GM23338 (cell line): ENCODE data around the gene MFNG. TPM values are rescaled to one million over a fixed set of nuclear protein-coding genes. Genes with fewer than 3 reads are reported as not detected.

Experiments used
- ATAC-seq: fragments of 200-7000 bp; cut with Tn5 transposase; 3 replicates; pipeline ENCODE4 v1.9.1; 2020
- DNase-seq: peaks from one replicate; pipeline ENCODE4 v3.0.0-alpha.2; 2015; ENCODE audit warnings: low spot score
- H2AFZ ChIP-seq: fragments of 200-600 bp; sonication (generic); 2 replicates; pipeline ENCODE4 v1.8.0; 2016; ENCODE audit warnings: antibody characterized with exemption, mild to moderate bottlenecking, moderate library complexity
- H3F3A ChIP-seq: fragments of 200-600 bp; sonication (generic); replicated peaks from 2 replicates; pipeline ENCODE4 v1.8.0; 2017; ENCODE audit warnings: antibody characterized with exemption, mixed run types, low read depth
- H3K27ac ChIP-seq: fragments of 200-600 bp; sonication (generic); 2 replicates; pipeline ENCODE4 v1.6.1; 2016; ENCODE audit warnings: low read depth
- H3K27me3 ChIP-seq: fragments of 200-600 bp; sonication (generic); 2 replicates; pipeline ENCODE4 v1.8.0; 2016; ENCODE audit warnings: mild to moderate bottlenecking, mixed run types, moderate library complexity; ENCODE audit not compliant: insufficient read depth
- H3K36me3 ChIP-seq: fragments of 200-600 bp; sonication (generic); 2 replicates; pipeline ENCODE4 v1.8.0; 2016; ENCODE audit warnings: mild to moderate bottlenecking; ENCODE audit not compliant: insufficient read depth
- H3K4me1 ChIP-seq: fragments of 200-600 bp; sonication (generic); 2 replicates; pipeline ENCODE4 v1.8.0; 2016; ENCODE audit warnings: mild to moderate bottlenecking, moderate library complexity; ENCODE audit not compliant: insufficient read depth
- H3K4me2 ChIP-seq: fragments of 200-600 bp; sonication (generic); 2 replicates; pipeline ENCODE4 v1.7.1; 2017; ENCODE audit warnings: mixed run types
- H3K4me3 ChIP-seq: fragments of 200-600 bp; sonication (generic); 2 replicates; pipeline ENCODE4 v1.6.1; 2016; ENCODE audit warnings: mixed run types
- H3K79me2 ChIP-seq: fragments of 200-600 bp; sonication (generic); replicated peaks from 2 replicates; pipeline ENCODE4 v1.8.0; 2017; ENCODE audit warnings: mild to moderate bottlenecking; ENCODE audit not compliant: insufficient read depth
- H3K9me2 ChIP-seq: fragments of 200-600 bp; sonication (generic); 2 replicates; pipeline ENCODE4 v1.8.0; 2017; ENCODE audit not compliant: insufficient read depth
- H4K20me1 ChIP-seq: fragments of 200-600 bp; sonication (generic); replicated peaks from 2 replicates; pipeline ENCODE4 v1.8.0; 2017; ENCODE audit warnings: mild to moderate bottlenecking; ENCODE audit not compliant: insufficient read depth
- H3K27ac Mint-ChIP-seq: 2 replicates; pipeline ENCODE4 v1.8.0; 2020; ENCODE audit warnings: inconsistent platforms, mild to moderate bottlenecking, moderate library complexity, mixed read lengths
- H3K27me3 Mint-ChIP-seq: 3 replicates; pipeline ENCODE4 v1.8.0; 2022; ENCODE audit warnings: low read depth, mild to moderate bottlenecking, moderate library complexity, mixed read lengths, inconsistent platforms; ENCODE audit not compliant: insufficient read depth, poor library complexity
- H3K36me3 Mint-ChIP-seq: 3 replicates; pipeline ENCODE4 v1.8.0; 2021; ENCODE audit warnings: low read depth, mild to moderate bottlenecking, inconsistent platforms, moderate library complexity, mixed read lengths
- H3K4me1 Mint-ChIP-seq: 3 replicates; pipeline ENCODE4 v1.8.0; 2020; ENCODE audit warnings: mild to moderate bottlenecking, inconsistent platforms, mixed read lengths
- H3K4me3 Mint-ChIP-seq: 3 replicates; pipeline ENCODE4 v1.8.0; 2021; ENCODE audit warnings: moderate library complexity, mild to moderate bottlenecking, inconsistent platforms, mixed read lengths
- H3K9me3 Mint-ChIP-seq: 3 replicates; pipeline ENCODE4 v1.8.0; 2020; ENCODE audit warnings: moderate library complexity, mild to moderate bottlenecking, inconsistent platforms, mixed read lengths
- JUNB ChIP-seq: IDR thresholded peaks from one replicate; pipeline ENCODE4 v1.6.1; 2016; ENCODE audit warnings: antibody characterized with exemption; ENCODE audit not compliant: unreplicated experiment
- NANOG ChIP-seq: IDR thresholded peaks from 2 replicates; pipeline ENCODE4 v1.6.1; 2016; ENCODE audit warnings: antibody characterized with exemption, borderline replicate concordance
- STAT1 ChIP-seq: IDR thresholded peaks from one replicate; pipeline ENCODE4 v1.6.1; 2016; ENCODE audit warnings: antibody characterized with exemption; ENCODE audit not compliant: unreplicated experiment
- polyA plus RNA-seq: library from polyadenylated mRNA; unstranded; fragments of >200 nt; fragmentation: Nextera tagmentation; extraction: Ambion mirVana; gene quantifications from 2 replicates; pipeline ENCODE4 v1.2.1, GENCODE V29; 2016
- total RNA-seq: library from RNA; depleted of rRNA; stranded (reverse); fragments of >200 nt; shearing (Covaris generic); gene quantifications from 2 replicates; pipeline ENCODE4 v1.2.3, GENCODE V29; 2014
- TF ChIP-seq, protein P1 (sequence below): fragments of 250-450 bp; sonication (Bioruptor Pico); IDR thresholded peaks from 2 replicates; pipeline ENCODE4 v1.5.0; 2020; ENCODE audit warnings: mild to moderate bottlenecking, moderate library complexity
- TF ChIP-seq, protein P2 (sequence below): IDR thresholded peaks from one replicate; pipeline ENCODE4 v1.6.1; 2018; ENCODE audit warnings: antibody characterized with exemption; ENCODE audit not compliant: unreplicated experiment

MFNG gene
- total and polyA plus RNA-seq, 2 experiments from 2014 or later, result 1.4 to 1.9 TPM

DNA sequence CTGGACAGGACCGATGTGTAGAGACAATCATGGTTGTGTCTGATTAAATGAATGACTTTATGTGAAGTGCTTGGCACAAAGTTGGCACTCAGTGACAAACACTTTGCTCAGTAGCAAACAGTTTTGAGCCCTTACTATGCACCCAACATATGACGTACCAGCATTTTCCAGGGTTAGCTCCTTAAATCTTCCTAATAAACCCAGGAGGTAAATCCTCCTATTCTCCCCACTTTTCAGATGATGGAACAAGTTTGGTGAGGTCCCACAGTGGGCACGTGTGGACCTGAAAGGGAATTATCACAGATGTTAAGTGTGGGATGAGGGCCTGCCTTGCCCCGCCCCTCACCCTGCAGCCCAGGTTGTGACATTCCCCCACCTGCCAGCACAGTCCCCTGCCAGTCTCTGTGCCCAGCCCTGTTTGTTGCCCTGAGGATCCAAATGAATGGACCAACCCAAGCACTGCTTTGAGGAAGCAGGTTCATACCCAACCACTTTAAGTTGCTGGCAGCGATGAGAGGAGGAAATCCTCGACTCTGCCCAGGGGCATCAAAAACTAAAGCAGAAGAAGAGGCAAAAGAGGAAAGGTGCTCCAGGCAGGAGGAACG, 39.7 kb upstream of the MFNG start (continued):
- TF ChIP-seq, protein P1, sequence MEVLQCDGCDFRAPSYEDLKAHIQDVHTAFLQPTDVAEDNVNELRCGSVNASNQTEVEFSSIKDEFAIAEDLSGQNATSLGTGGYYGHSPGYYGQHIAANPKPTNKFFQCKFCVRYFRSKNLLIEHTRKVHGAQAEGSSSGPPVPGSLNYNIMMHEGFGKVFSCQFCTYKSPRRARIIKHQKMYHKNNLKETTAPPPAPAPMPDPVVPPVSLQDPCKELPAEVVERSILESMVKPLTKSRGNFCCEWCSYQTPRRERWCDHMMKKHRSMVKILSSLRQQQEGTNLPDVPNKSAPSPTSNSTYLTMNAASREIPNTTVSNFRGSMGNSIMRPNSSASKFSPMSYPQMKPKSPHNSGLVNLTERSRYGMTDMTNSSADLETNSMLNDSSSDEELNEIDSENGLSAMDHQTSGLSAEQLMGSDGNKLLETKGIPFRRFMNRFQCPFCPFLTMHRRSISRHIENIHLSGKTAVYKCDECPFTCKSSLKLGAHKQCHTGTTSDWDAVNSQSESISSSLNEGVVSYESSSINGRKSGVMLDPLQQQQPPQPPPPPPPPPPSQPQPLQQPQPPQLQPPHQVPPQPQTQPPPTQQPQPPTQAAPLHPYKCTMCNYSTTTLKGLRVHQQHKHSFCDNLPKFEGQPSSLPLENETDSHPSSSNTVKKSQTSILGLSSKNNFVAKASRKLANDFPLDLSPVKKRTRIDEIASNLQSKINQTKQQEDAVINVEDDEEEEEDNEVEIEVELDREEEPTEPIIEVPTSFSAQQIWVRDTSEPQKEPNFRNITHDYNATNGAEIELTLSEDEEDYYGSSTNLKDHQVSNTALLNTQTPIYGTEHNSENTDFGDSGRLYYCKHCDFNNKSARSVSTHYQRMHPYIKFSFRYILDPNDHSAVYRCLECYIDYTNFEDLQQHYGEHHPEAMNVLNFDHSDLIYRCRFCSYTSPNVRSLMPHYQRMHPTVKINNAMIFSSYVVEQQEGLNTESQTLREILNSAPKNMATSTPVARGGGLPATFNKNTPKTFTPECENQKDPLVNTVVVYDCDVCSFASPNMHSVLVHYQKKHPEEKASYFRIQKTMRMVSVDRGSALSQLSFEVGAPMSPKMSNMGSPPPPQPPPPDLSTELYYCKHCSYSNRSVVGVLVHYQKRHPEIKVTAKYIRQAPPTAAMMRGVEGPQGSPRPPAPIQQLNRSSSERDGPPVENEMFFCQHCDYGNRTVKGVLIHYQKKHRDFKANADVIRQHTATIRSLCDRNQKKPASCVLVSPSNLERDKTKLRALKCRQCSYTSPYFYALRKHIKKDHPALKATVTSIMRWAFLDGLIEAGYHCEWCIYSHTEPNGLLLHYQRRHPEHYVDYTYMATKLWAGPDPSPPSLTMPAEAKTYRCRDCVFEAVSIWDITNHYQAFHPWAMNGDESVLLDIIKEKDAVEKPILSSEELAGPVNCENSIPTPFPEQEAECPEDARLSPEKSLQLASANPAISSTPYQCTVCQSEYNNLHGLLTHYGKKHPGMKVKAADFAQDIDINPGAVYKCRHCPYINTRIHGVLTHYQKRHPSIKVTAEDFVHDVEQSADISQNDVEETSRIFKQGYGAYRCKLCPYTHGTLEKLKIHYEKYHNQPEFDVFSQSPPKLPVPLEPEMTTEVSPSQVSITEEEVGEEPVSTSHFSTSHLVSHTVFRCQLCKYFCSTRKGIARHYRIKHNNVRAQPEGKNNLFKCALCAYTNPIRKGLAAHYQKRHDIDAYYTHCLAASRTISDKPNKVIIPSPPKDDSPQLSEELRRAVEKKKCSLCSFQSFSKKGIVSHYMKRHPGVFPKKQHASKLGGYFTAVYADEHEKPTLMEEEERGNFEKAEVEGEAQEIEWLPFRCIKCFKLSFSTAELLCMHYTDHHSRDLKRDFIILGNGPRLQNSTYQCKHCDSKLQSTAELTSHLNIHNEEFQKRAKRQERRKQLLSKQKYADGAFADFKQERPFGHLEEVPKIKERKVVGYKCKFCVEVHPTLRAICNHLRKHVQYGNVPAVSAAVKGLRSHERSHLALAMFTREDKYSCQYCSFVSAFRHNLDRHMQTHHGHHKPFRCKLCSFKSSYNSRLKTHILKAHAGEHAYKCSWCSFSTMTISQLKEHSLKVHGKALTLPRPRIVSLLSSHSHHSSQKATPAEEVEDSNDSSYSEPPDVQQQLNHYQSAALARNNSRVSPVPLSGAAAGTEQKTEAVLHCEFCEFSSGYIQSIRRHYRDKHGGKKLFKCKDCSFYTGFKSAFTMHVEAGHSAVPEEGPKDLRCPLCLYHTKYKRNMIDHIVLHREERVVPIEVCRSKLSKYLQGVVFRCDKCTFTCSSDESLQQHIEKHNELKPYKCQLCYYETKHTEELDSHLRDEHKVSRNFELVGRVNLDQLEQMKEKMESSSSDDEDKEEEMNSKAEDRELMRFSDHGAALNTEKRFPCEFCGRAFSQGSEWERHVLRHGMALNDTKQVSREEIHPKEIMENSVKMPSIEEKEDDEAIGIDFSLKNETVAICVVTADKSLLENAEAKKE (CRISPR knock-in tag), result no peak
- TF ChIP-seq NANOG, result no peak

DNA sequence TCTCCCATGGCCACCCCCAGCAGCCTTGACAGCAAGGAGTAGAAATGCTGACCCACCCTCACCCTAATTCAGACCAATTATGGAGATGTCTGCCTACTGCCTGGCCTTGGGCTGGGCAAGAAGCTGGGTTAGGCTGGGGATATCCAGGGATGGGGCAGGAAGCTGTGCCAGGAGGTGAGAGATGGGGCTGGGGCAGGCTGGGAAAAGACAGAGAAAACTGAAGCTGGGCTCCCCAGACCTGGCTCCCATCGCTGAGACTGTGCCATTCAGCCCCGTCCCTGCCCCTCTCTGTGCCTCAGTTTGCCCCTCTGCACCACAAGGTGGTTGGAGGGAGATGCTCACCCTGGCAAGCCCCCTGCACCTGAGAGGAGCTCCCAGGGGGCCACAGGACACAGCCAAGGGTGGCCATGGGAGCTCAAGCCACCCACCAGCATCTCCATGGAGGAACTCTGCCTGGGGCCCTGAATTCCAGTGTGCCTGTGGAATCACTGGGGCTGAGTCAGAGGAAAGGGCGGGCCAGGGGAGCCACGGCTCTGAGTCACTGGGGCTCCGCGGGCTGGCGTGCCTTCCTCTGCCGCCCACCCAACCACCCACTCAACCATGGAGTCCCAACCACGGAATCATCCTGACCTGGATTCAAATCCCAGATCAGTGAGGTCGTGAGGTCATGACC, 39.0 kb upstream of the MFNG start:
- no peaks in the 10 kb centered on the region for H3K36me3 Mint-ChIP-seq
- TF ChIP-seq, protein P2, sequence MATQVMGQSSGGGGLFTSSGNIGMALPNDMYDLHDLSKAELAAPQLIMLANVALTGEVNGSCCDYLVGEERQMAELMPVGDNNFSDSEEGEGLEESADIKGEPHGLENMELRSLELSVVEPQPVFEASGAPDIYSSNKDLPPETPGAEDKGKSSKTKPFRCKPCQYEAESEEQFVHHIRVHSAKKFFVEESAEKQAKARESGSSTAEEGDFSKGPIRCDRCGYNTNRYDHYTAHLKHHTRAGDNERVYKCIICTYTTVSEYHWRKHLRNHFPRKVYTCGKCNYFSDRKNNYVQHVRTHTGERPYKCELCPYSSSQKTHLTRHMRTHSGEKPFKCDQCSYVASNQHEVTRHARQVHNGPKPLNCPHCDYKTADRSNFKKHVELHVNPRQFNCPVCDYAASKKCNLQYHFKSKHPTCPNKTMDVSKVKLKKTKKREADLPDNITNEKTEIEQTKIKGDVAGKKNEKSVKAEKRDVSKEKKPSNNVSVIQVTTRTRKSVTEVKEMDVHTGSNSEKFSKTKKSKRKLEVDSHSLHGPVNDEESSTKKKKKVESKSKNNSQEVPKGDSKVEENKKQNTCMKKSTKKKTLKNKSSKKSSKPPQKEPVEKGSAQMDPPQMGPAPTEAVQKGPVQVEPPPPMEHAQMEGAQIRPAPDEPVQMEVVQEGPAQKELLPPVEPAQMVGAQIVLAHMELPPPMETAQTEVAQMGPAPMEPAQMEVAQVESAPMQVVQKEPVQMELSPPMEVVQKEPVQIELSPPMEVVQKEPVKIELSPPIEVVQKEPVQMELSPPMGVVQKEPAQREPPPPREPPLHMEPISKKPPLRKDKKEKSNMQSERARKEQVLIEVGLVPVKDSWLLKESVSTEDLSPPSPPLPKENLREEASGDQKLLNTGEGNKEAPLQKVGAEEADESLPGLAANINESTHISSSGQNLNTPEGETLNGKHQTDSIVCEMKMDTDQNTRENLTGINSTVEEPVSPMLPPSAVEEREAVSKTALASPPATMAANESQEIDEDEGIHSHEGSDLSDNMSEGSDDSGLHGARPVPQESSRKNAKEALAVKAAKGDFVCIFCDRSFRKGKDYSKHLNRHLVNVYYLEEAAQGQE, result no peak
- no peak for TF ChIP-seq JUNB
- TF ChIP-seq STAT1, result no peak
- TF ChIP-seq NANOG, result no peak
- peaks cover 9% of the 10 kb centered on the region for H3K27me3 Mint-ChIP-seq
- peaks cover under 1% of the 10 kb centered on the region; the same call in 1 of the 2 replicates for H3K4me1 ChIP-seq
- H3K27me3 ChIP-seq, result peaks cover 4% of the 10 kb centered on the region
- no peaks in the 10 kb centered on the region for H3F3A ChIP-seq
- H3K36me3 ChIP-seq, result no peaks in the 10 kb centered on the region
- H3K4me3 Mint-ChIP-seq, result no peak overlapping the region
- no peaks in the 10 kb centered on the region for H3K79me2 ChIP-seq
- no peak overlapping the region for H3K4me3 ChIP-seq
- no peaks in the 10 kb centered on the region for H3K9me2 ChIP-seq
- DNase-seq (no peak), ATAC-seq (no peak)
- H4K20me1 ChIP-seq, result no peaks in the 10 kb centered on the region
- H2AFZ ChIP-seq, result no peak overlapping the region
- H3K9me3 Mint-ChIP-seq, result no peaks in the 10 kb centered on the region; the same call in 2 of the 3 replicates
- no peak overlapping the region for H3K27ac Mint-ChIP-seq
- no peak overlapping the region for H3K4me2 ChIP-seq
- no peak overlapping the region for H3K27ac ChIP-seq
- H3K4me1 Mint-ChIP-seq, result peaks cover 4% of the 10 kb centered on the region; the same call in 2 of the 3 replicates
